T-cell (primary cell): ENCODE data around the gene SVOP. TPM values are rescaled to one million over a fixed set of nuclear protein-coding genes. Genes with fewer than 3 reads are reported as not detected.

Experiments used
- ATAC-seq, 4 experiments: fragments of 200-7000 bp in 3 of 4; fragments of 150-1000 bp in 1 of 4; cut with Tn5 transposase; replicated peaks in 1 of 4; 1 replicate in 3 of 4; 2 replicates in 1 of 4; pipeline ENCODE4 v1.10.0; 2021; ENCODE audit warnings: moderate library complexity in 3 of 4, mild to moderate bottlenecking in 2 of 4, moderate number of reproducible peaks in 1 of 4
- CTCF ChIA-PET, 2 donors: fragments of 300-600 bp; sonication (Branson Sonifier 250); formaldehyde crosslinking; loops; one replicate each; lab custom pipeline; 2022; ENCODE audit warnings: antibody characterized with exemption in 2 of 2; lab: Charles Lee
- POLR2A ChIA-PET, 2 donors: fragments of 300-600 bp; sonication (Branson Sonifier 250); formaldehyde crosslinking; loops; one replicate each; lab custom pipeline; 2022; ENCODE audit warnings: antibody characterized with exemption in 2 of 2; lab: Charles Lee
- DNase-seq, 35 experiments: peaks; one replicate each; pipeline versions ENCODE4 v3.0.0 to v3.0.0-alpha.2; 2013 to 2023
- H3K27ac ChIP-seq: one replicate; pipeline ENCODE4 v1.5.1; 2013; ENCODE audit warnings: low read length
- H3K27me3 ChIP-seq, 2 experiments: replicated peaks in 1 of 2; 1 replicate in 1 of 2; 2 replicates in 1 of 2; pipeline versions ENCODE4 v1.6.1 to v1.7.0; 2013; ENCODE audit warnings: low read length in 1 of 2, mixed read lengths in 1 of 2; ENCODE audit not compliant: control insufficient read depth in 2 of 2, insufficient read depth in 2 of 2; ENCODE audit errors: extremely low read depth in 1 of 2
- H3K36me3 ChIP-seq, 2 donors: 1 replicate in 1 of 2; 2 replicates in 1 of 2; pipeline versions ENCODE4 v1.6.1 to v1.7.0; 2013; ENCODE audit warnings: low read length in 1 of 2; ENCODE audit not compliant: control insufficient read depth in 2 of 2, insufficient read depth in 1 of 2; ENCODE audit errors: extremely low read depth in 1 of 2
- H3K4me1 ChIP-seq, 2 experiments: 1 replicate in 1 of 2; 2 replicates in 1 of 2; pipeline versions ENCODE4 v1.6.1 to v1.7.0; 2013; ENCODE audit warnings: low read length in 2 of 2, mixed read lengths in 1 of 2; ENCODE audit not compliant: insufficient read depth in 2 of 2, control insufficient read depth in 1 of 2; ENCODE audit errors: extremely low read depth in 1 of 2
- H3K4me3 ChIP-seq, 2 donors: 1 replicate in 1 of 2; 2 replicates in 1 of 2; pipeline versions ENCODE4 v1.5.1 to v1.7.0; 2013; ENCODE audit warnings: mild to moderate bottlenecking in 2 of 2, low read length in 1 of 2, moderate library complexity in 1 of 2; ENCODE audit not compliant: control insufficient read depth in 1 of 2; ENCODE audit errors: extremely low read depth in 1 of 2
- H3K9me3 ChIP-seq: 2 replicates; pipeline ENCODE4 v1.7.0; 2013
- H3K27ac Mint-ChIP-seq, 2 donors: one replicate each; pipeline ENCODE4 v1.8.0; 2020 to 2021; ENCODE audit warnings: mild to moderate bottlenecking in 2 of 2, mixed read lengths in 2 of 2
- H3K27me3 Mint-ChIP-seq, 2 donors: one replicate each; pipeline ENCODE4 v1.8.0; 2021 to 2022; ENCODE audit warnings: mixed read lengths in 2 of 2
- H3K36me3 Mint-ChIP-seq: one replicate; pipeline ENCODE4 v1.8.0; 2021; ENCODE audit warnings: mixed read lengths
- H3K4me1 Mint-ChIP-seq, 3 donors: one replicate each; pipeline ENCODE4 v1.8.0; 2020 to 2022; ENCODE audit warnings: mixed read lengths in 3 of 3, mild to moderate bottlenecking in 1 of 3
- H3K4me3 Mint-ChIP-seq, 3 donors: one replicate each; pipeline ENCODE4 v1.8.0; 2020 to 2022; ENCODE audit warnings: mild to moderate bottlenecking in 3 of 3, mixed read lengths in 3 of 3, moderate library complexity in 3 of 3
- H3K9me3 Mint-ChIP-seq, 3 donors: one replicate each; pipeline ENCODE4 v1.8.0; 2020 to 2022; ENCODE audit warnings: mixed read lengths in 3 of 3
- WGBS: methylation state at CpG from one replicate; pipeline ENCODE4 v1.1.5; 2013; ENCODE audit warnings: missing lambda C conversion rate; ENCODE audit not compliant: insufficient coverage; 5-methylcytosine and 5-hydroxymethylcytosine counted together
- total RNA-seq, 35 experiments: library from RNA in 6 of 35; stranded (reverse) in 6 of 35; fragments of 120-200 nt in 1 of 35; gene quantifications; one replicate each; pipeline versions ENCODE4 v1.2.1 to v1.2.4 and lab custom pipeline; 2013 to 2026

Gene SVOP
- total RNA-seq, 5 donors from 2014 or later (not counting 1 experiment from before 2014, with no cell fraction given) = not detected

DNA sequence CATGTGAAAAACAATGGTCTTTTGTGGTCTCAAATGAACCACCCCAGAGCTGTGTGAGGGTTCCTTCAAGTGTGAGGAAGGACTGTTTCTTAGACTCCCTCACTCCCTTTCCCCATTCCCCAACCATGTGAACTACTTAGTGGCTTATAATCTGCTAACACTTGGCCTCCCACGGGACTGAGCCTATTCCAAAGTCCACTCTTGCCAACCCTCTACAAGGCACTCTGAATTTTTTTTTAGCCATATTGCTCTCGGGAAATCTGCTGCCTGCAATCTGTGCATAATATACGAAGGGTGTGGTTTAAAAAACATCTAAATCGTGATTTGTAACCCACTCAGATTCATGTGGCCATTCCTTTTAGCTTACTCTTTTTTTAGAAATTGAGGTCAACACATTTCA lies 2.6 kb downstream of the SVOP start:
- Mint-ChIP-seq H3K27me3 (peaks cover 46 to 47% of the 10 kb centered on the region in 2 donors), H3K27ac (no peak overlapping the region), H3K4me3 (no peak overlapping the region), H3K9me3 (no peaks in the 10 kb centered on the region), H3K36me3 (no peaks in the 10 kb centered on the region), H3K4me1 (peaks cover 0 to 4% (median 4%) of the 10 kb centered on the region in 3 donors)
- DNase-seq (no peak), ATAC-seq (no peak)
- Histone ChIP-seq H3K4me3 (no peak overlapping the region), H3K9me3 (no peaks in the 10 kb centered on the region), H3K27ac (no peak overlapping the region), H3K4me1 (peaks cover 0 to 5% of the 10 kb centered on the region in 2 experiments), H3K36me3 (no peaks in the 10 kb centered on the region), H3K27me3 (peaks cover 3 to 41% of the 10 kb centered on the region in 2 experiments)
- 73% methylated on average over 4 of the region's 4 CpGs for WGBS
- ChIA-PET CTCF (interaction anchor here in 1 of 2 donors (0.7 kb wide), 1 partner anchor 119 kb away, joined by 3 read pairs; no protein-coding TSS in a partner anchor), POLR2A (no interaction called here)

DNA sequence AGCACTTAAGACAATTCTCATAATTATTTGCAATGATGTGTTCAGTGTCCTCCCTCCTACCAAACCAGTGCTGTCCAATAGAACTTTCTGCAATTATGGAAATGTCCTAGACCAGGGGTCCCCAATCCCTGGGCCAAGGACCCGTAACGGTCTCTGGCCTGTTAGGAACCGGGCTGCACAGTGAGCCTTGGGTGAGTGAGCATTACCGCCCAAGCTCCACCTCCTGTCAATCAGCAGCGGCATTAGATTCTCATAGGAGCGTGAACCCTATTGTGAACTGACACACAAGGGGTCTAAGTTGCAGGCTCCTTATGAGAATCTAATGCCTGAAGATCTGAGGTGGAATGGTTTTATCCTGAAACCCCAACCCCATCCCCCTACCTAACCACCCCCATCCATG lies 3.9 kb downstream of the SVOP start:
- Histone ChIP-seq H3K4me1 (peaks cover 0 to 5% of the 10 kb centered on the region in 2 experiments), H3K9me3 (no peaks in the 10 kb centered on the region), H3K27ac (no peak overlapping the region), H3K36me3 (no peaks in the 10 kb centered on the region), H3K4me3 (no peak overlapping the region), H3K27me3 (peaks cover 3 to 38% of the 10 kb centered on the region in 2 experiments)
- Mint-ChIP-seq H3K9me3 (no peaks in the 10 kb centered on the region), H3K4me1 (peaks cover 0 to 4% (median 4%) of the 10 kb centered on the region in 3 donors), H3K27me3 (peaks cover 36 to 42% of the 10 kb centered on the region in 2 donors), H3K4me3 (no peak overlapping the region), H3K36me3 (no peaks in the 10 kb centered on the region), H3K27ac (no peak overlapping the region)
- ChIA-PET CTCF (no interaction called here), POLR2A (no interaction called here)
- DNase-seq (no peak), ATAC-seq (no peak)
- 81% methylated on average over 4 of the region's 6 CpGs for WGBS

DNA sequence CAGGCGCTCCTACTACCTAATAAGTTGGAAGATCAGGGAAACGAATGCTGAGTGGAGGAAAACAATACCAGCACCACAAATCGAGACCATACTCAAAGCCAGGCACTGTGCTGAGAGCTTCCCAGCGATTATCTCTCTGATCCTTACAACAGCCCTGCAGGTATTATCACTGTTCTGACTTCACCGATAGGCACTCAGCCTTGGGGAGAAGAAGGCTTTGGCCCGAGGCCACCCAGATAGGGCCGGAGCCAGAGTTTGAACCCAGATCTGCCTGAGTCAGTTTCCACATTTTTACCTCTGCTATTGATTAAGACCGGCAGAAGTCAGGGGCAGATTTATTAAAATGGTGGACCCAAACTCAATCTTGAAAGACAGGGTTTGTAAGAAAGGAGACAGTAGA lies 4.9 kb downstream of the SVOP start:
- Mint-ChIP-seq H3K9me3 (no peaks in the 10 kb centered on the region), H3K27ac (no peak overlapping the region), H3K4me3 (no peak overlapping the region), H3K4me1 (peaks cover 0 to 3% (median 3%) of the 10 kb centered on the region in 3 donors), H3K36me3 (no peaks in the 10 kb centered on the region), H3K27me3 (peaks cover 34 to 43% of the 10 kb centered on the region in 2 donors)
- Histone ChIP-seq H3K4me1 (peaks cover 0 to 4% of the 10 kb centered on the region in 2 experiments), H3K4me3 (no peak overlapping the region), H3K27me3 (peaks cover 3 to 34% of the 10 kb centered on the region in 2 experiments), H3K9me3 (no peaks in the 10 kb centered on the region), H3K27ac (no peak overlapping the region), H3K36me3 (no peaks in the 10 kb centered on the region)
- WGBS = 92% methylated on average over 2 of the region's 8 CpGs
- ChIA-PET POLR2A (no interaction called here), CTCF (interaction anchor here in 1 of 2 donors (0.7 kb wide), 1 partner anchor 940 kb away, joined by 6 read pairs; no protein-coding TSS in a partner anchor)
- DNase-seq = no peak
- ATAC-seq = no peak

DNA sequence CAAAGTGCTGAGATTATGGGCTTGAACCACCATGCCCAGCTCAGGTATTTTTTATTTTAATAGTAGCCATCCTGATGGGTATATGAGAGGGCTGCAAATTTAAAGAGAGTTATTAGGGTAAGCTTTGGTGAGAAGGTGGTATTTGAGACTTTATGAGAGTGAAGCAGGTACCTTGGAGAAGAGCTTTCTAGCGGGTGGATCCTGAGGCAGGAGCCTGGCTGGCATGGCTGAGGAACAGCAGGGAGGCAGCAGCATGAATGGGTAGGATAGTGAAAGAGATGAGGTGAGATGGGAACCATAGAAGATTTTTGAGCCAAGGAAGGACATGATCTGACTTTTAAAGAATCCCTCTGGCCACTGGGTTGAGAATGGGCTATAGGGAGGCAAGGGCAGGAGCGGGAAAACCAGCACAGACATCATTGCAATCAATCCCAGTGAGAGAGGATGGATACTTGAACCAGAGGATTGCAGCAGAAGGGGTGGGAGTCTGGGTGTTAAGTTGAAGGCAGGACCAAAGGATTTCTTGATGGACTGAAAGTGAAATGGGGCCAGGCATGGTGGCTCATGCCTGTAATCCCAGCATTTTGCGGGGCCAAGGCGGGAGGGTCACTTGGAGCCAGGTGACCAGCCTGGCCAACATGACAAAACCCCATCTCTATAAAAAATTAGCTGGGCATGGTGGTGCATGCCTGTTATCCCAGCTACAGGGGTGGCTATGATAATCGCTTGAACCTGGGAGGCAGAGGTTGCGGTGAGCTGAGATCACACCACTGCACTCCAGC lies 5.7 kb downstream of the SVOP start:
- H3K36me3 Mint-ChIP-seq = no peaks in the 10 kb centered on the region
- no peak overlapping the region for H3K4me3 ChIP-seq
- H3K9me3 Mint-ChIP-seq = no peaks in the 10 kb centered on the region
- no peaks in the 10 kb centered on the region for H3K9me3 ChIP-seq
- DNase-seq (no peak), ATAC-seq (no peak)
- H3K4me1 ChIP-seq = no peaks in the 10 kb centered on the region
- peaks cover 26 to 36% of the 10 kb centered on the region in 2 donors for H3K27me3 Mint-ChIP-seq
- H3K27ac Mint-ChIP-seq = no peak overlapping the region
- H3K27me3 ChIP-seq = peaks cover 3 to 32% of the 10 kb centered on the region in 2 experiments
- ChIA-PET CTCF (interaction anchor here in 1 of 2 donors (0.5 kb wide), 1 partner anchor 131 kb away, joined by 3 read pairs; no protein-coding TSS in a partner anchor), POLR2A (no interaction called here)
- H3K4me1 Mint-ChIP-seq = no peaks in the 10 kb centered on the region
- no peaks in the 10 kb centered on the region for H3K36me3 ChIP-seq
- H3K4me3 Mint-ChIP-seq = no peak overlapping the region
- WGBS = 80% methylated on average over 1 of the region's 6 CpGs
- no peak overlapping the region for H3K27ac ChIP-seq

DNA sequence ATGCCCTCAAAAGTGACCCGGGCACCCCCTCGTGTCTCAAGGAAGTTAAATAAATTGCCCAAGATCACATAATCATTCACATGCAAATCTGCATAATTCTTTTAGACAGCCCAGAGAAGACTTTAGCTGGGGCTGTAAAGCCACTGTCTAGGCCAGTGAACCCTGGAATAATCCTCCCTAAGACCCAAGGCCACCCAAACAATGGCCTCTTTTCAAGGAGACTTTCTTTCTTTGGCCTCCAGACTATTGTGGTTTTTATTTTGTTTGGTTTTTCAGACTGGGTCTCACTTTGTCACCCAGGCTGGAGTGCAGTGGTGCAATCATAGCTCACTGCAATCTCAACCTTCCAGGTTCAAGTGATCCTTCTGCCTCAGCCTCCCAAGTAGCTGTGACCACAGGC lies 10.6 kb downstream of the SVOP start:
- WGBS = 86% methylated on average over 2 of the region's 2 CpGs
- Mint-ChIP-seq H3K27me3 (peaks cover 18 to 31% of the 10 kb centered on the region in 2 donors), H3K4me3 (no peak overlapping the region), H3K4me1 (no peaks in the 10 kb centered on the region), H3K36me3 (no peaks in the 10 kb centered on the region), H3K27ac (no peak overlapping the region), H3K9me3 (no peaks in the 10 kb centered on the region)
- ChIA-PET POLR2A (no interaction called here), CTCF (no interaction called here)
- ATAC-seq = no peak
- H3K36me3 ChIP-seq = no peaks in the 10 kb centered on the region
- no peak overlapping the region for H3K27ac ChIP-seq
- H3K4me3 ChIP-seq = no peak overlapping the region
- H3K27me3 ChIP-seq = peaks cover 0 to 27% of the 10 kb centered on the region in 2 experiments
- no peaks in the 10 kb centered on the region for H3K9me3 ChIP-seq
- H3K4me1 ChIP-seq = no peaks in the 10 kb centered on the region
- DNase-seq = no peak

DNA sequence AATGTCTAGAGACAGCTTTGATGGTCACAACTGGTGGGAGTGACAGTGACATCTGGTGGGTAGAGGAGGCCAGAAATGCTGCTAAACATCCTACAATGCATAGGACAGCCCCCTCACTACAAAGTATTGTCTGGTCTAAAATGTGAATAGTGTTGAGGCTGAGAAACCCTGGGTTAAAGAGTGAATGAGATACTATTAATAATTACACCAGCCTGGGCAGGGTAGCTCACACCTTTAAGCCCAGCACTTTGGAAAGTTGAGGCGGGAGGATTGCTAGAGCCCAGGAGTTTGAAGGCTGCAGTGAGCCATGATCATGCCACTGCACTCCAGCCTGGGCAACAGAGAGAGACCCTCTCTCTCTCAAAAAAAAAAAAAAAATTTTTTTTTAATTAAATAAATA lies 11.1 kb downstream of the SVOP start:
- no peak for ATAC-seq
- ChIA-PET POLR2A (no interaction called here), CTCF (no interaction called here)
- Mint-ChIP-seq H3K9me3 (no peaks in the 10 kb centered on the region), H3K27me3 (peaks cover 18 to 29% of the 10 kb centered on the region in 2 donors), H3K27ac (no peak overlapping the region), H3K4me3 (no peak overlapping the region), H3K4me1 (no peaks in the 10 kb centered on the region), H3K36me3 (no peaks in the 10 kb centered on the region)
- no peak for DNase-seq
- Histone ChIP-seq H3K27ac (no peak overlapping the region), H3K4me3 (no peak overlapping the region), H3K4me1 (no peaks in the 10 kb centered on the region), H3K36me3 (no peaks in the 10 kb centered on the region), H3K9me3 (no peaks in the 10 kb centered on the region), H3K27me3 (peaks cover 0 to 22% of the 10 kb centered on the region in 2 experiments)
- WGBS = no CpG with 5 or more reads among the region's 1 CpG
